HG03135 (cell line): Measurements from ENCODE around the gene ZFP2.
"Not testable (repeated sequence)": the region's sequence is repeated elsewhere in the genome, so short reads cannot be mapped to it uniquely, and the experiment has no call there.

Experiments used
- ATAC-seq: cut with Tn5 transposase; IDR thresholded peaks from one replicate; pipeline ENCODE4 v1.9.1; 2021; ENCODE audit warnings: mild to moderate bottlenecking, moderate library complexity; ENCODE audit not compliant: unreplicated experiment

The ZFP2 gene

GRCh38 chr5:178895615-178896571 is at the start of gene ZFP2:
Gene ZFP2 (plus strand): TSS chr5:178895913. CDS start chr5:178931314, 35,401 bp downstream.
- ATAC-seq = no peak

- no peak for ATAC-seq
These were observed 46.4 kb upstream of the ZFP2 start for GRCh38 chr5:178849316-178849715.

DNA sequence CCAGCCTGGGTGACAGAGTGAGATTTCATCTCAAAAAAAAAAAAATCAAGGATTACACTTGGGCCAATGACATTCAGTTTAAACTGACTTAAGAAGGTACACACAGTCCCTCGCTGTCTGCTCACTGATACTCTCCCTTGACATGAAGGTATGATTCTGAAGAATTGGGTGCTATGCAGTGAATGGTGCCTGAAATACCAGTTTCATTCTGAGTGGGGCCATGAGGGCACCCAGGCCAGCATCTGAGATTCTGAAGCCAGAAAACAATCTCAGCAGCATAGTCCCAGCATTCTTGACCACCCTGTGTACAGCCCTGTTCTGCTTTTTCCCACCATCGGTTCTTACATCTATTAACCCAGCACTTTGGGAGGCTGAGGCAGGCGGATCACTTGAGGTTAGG is 43.8 kb upstream of the ZFP2 start:
- ATAC-seq = no peak

DNA sequence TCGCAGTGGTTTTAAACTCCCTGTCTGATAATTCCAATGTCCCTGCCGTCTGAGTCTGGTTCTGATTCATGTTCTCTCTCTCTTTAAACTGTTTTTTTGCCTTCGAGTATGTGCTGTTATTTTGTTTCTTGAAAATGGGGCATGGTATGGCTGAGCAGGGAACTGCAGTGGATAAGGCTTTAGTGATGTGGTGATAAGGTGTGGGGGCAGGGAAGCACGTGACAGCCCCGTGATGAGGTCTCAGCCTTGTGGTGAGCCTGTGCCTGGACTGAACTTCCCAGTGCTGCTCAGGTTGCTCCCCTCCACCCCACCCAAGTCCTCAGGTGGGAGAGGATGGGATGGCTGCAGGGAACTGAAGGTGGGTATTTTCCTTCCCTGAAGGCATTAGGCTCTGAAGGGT is 41.4 kb upstream of the ZFP2 start:
- no peak for ATAC-seq

DNA sequence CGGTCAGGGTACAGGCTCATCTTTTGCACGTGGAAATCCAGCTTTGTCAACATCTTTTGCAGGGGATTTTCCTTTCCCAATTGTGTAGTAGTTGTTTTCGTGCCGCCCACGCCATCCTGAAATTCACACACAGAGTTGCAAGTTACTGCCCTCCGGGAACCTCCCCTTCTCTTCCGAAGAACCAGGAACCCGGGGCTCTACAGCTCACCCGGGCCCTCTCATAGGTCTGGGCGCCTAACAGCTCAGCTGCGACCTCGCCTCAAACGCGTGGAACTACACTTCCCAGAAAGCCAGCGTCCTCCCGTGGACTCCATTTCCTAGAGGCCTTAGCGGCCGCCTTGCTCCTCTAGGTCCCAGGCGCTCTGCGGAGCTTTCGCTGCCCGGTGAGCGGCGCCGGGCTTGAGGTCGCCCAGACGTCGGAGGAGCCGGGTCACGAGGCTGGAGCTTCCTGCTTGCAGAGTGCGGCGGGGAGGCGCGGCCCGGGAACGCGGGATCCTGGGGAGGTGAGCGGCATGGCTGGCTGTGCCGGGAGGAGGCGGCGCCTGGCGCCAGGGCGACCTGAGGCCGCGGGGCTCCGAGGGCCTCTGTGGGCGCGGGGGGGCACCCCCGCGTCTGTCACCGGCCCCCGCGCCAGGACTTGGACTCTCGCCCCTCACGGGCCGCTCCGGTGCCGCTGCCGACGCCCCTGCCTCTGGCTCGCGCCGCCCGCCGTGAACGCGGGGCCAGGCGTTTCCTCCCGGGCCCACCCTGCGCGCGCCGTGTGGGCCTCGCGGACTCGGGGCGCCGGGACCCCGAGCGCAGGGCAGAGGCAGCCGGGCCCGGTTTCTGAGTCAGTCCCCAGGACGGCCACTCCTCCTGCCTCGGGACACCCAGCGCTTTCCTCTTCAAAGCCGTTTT is 35.8 kb upstream of the ZFP2 start, which contains the start of gene ZNF354B:
ZNF354B (plus strand) TSS at position 329 of the 897 bp plus-strand sequence. CDS start 1,095 bp downstream, outside the sequence.
- peak; percentile 99 for ATAC-seq

DNA sequence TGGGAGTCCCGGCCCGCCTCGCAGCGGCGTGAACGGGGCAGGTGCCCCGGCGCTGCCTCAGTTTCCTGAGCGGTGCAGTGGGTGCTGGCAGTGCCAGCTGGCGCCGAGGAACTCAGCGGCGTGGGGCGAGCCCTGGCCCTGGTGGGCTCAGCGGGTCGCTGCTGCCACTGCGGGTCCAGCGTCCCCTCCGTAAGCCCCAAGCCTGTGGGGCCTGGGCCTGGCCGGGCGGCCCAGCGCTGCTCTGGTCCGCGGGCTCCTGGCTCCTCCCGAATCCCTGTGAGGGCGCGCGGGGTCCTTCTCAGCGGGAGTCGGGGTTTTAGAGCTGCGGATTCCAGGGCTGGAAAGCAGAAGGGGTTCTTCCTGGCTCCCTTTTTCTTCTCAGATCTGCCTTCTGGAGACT is 35.1 kb upstream of the ZFP2 start:
- ATAC-seq = peak; percentile 6

DNA sequence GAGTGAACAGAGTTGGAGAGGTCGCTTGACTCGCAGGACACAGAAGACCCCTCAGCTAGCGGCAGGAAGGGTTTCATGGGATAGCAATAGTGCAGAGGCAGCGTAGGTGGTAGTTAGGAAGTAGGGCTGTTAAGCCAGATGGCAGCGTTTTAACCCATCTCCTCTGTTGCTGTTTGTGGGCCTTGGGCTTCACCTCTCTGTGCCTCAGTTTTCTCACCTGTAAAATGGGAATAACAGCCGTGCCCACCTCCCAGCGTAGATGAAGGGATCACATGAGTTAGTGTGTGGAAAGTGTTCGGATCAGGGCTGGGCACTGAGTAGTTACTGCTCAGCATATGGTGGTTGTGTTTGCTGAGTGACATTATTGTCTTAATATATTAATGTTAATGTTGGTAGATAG is 34.1 kb upstream of the ZFP2 start:
- ATAC-seq = no peak

DNA sequence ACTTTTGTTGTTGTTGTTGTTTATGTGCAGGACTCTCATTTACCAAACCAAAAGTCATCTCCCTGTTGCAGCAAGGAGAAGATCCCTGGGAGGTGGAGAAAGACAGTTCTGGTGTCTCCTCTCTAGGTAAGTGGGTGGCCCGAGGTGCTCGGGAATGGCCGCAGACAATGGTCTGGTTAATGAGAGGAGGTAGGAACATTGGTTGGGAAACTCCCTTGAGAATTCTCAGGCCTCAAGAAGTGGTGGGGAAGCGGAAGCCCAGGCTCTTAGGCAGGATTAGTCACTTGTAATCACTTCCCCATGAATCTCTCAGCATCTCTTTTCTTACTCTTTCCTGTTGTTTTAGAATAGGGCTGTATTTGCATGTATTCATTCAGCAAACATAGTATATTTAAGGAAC is 28.8 kb upstream of the ZFP2 start:
- ATAC-seq = no peak

DNA sequence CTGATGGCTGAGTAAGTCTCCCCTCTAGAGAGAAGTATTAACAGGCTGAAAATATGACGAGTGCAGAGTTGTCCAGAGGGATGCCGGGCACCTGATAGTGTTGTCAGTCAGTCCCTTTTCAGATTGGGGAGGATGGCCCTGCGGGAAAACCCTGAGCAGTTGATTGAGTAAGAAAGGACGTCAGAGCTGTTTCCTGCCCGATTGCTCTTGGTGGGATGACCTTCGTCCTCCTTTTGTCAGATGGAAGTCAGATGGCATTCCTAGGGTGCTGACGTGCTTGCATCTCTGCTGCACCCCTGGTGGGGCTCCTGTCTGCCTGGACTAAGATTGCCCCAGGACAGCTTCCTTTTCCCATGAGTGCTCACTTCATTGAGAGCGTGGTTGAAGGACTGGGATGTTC is 26.1 kb upstream of the ZFP2 start:
- no peak for ATAC-seq

GRCh38 chr5:178870411-178870810 is 25.3 kb upstream of the ZFP2 start:
- ATAC-seq = no peak

DNA sequence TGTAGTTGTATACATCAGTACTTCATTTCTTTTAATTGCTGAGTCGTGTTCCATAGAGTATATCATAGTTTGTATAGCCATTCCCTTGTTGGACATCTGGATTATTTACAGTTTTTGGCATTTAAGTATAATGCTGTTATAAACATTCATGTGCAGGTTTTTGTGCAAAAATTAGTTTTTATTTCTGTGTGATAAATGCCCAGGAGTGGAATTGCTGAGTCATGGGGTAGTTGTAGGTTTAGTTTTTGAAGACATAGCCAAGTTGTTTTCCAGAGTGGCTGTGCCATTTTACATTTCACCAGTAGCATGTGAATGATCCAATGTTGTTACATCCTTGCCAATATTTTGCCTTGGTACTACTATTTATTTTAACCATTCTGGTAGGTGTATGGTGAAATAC is 23.4 kb upstream of the ZFP2 start:
- ATAC-seq = no peak

- ATAC-seq = not testable (repeated sequence)
These were observed 12.5 kb upstream of the ZFP2 start for GRCh38 chr5:178883115-178883694.

GRCh38 chr5:178883815-178884430 is 11.8 kb upstream of the ZFP2 start:
- no peak for ATAC-seq

DNA sequence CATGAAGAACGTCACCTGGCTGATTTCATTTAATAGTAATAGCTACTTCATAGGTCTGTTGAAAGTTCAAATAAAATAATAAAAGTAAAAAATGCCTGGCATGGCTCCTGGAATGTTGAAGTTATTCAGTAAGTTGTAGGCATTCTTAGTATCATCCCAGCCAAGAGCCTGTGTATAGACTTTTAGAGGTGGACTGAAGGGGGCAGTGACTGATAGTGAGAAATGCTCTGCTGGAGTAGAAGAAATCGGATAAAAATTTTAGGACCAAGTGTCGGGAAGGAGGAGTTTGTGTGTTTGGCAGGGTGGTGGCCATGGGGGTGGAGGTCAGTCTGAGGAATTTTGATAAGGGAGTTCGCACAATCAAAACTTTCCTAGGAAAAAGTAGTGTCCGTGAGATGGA is 3.6 kb downstream of the ZFP2 start:
- ATAC-seq = no peak

GRCh38 chr5:178902849-178903248 is 7.1 kb downstream of the ZFP2 start:
- ATAC-seq = no peak

DNA sequence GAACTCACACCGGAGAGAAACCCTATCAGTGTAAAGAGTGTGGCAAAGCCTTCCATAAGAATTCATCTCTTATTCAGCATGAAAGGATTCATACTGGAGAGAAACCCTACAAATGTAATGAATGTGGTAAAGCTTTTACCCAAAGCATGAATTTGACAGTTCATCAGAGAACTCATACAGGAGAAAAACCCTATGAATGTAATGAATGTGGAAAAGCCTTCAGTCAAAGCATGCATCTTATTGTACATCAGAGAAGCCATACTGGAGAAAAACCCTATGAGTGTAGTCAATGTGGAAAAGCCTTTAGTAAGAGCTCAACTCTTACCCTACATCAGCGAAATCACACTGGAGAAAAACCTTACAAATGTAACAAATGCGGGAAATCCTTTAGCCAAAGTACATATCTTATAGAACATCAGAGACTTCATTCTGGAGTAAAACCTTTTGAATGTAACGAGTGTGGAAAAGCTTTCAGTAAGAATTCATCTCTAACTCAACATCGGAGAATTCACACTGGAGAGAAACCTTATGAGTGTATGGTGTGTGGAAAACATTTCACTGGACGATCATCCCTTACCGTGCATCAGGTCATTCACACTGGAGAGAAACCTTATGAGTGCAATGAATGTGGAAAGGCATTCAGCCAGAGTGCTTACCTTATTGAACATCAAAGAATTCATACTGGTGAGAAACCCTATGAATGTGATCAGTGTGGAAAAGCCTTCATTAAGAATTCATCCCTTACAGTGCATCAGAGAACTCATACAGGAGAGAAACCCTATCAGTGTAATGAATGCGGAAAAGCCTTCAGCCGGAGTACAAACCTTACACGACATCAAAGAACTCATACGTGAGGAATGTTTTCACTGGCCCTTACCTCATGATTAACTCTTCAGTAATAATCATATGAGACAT is 36.4 kb downstream of the ZFP2 start:
- no peak for ATAC-seq

DNA sequence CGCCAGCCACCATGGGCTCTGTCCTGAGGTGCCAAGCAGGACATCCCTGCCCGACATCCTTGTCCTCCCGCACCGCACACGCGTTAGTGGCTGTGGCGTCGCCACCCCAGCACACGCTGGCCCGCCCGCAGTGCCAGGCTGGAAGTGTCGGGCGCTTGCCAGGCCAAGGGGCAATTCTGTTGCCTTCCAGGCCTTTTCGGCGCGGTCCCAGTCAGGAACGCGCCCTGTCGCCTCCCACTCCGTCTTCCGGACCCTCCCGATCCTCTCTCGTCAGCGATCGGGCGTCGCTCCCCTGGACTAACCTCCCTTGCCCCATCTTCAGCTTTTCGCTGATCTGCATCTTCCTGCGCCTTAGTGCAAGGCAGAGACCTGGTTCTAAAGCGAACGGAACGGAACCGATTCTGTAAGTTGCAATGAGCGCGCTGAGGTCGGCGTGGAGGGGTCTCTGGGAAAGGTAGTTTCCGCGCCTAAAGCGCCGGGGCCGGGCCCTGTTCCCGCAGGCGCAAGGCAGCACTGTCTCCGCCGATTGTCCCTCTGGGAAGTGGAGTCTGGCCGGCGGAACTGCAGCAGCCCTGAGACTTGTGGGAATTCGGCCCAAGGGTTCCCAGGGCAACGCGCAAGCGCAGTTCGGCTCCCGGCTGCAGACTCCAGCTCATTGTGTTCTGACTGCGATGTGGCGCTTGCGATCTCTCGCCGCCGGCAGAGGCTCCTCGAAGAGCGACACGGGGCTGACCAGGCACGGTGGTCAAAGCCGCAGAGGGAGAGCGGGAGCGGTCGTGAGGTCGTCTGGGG is 45.1 kb downstream of the ZFP2 start, which contains the start of gene ZNF454:
ZNF454 (plus strand) TSS at position 630 of the 792 bp plus-strand sequence. CDS start 1,594 bp downstream, outside the sequence.
- no peak for ATAC-seq

DNA sequence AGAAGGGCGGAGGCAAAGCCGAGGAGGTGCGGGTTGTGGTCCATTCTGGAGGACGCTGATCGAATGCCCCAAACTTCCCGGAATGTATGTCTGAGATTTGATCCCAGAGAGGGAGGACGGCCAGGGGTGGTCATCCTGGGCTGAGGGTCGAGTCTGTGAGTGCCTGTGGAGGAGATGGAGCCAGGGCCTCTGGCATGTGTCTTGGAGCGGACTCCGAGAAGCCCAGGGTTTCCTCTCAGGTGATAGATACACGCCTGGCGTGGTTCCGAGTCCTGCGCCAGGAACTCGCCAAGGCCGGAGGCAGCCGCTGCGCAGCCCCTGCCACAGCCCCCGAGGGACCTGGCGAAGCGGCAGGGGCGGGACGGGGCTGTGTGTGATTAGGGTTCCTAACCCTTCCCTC is 45.6 kb downstream of the ZFP2 start:
- ATAC-seq = no peak
